Transverse colon (tissue), 4 donors: ENCODE measurements around the gene DNAL4. TPM values are rescaled to one million over a fixed set of nuclear protein-coding genes. Genes with fewer than 3 reads are reported as not detected.

Experiments
- DNase-seq: peaks from one replicate; pipeline ENCODE4 v3.0.0-alpha.2; 2019
- H3K27ac ChIP-seq, 4 donors: fragments of 200-600 bp; sonication (generic); 2 replicates each; pipeline ENCODE4 v1.5.1; 2016 to 2018; ENCODE audit warnings: inconsistent platforms in 4 of 4
- H3K27me3 ChIP-seq: fragments of 200-600 bp; sonication (generic); 2 replicates; pipeline ENCODE4 v1.5.1; 2017; ENCODE audit warnings: inconsistent platforms
- H3K36me3 ChIP-seq, 4 donors: fragments of 200-600 bp; sonication (generic); 2 replicates each; pipeline ENCODE4 v1.5.1; 2017 to 2019; ENCODE audit warnings: inconsistent platforms in 4 of 4
- H3K4me1 ChIP-seq, 4 donors: fragments of 200-600 bp; sonication (generic); 2 replicates each; pipeline ENCODE4 v1.5.1; 2017 to 2020; ENCODE audit warnings: inconsistent platforms in 4 of 4
- H3K4me3 ChIP-seq, 4 donors: fragments of 200-600 bp; sonication (generic); 1 replicate in 1 of 4; 2 replicates in 3 of 4; pipeline versions ENCODE4 v1.5.1 to v1.6.1; 2017 to 2019; ENCODE audit warnings: inconsistent platforms in 4 of 4
- H3K9me3 ChIP-seq, 2 donors: fragments of 200-600 bp; sonication (generic); 2 replicates each; pipeline ENCODE4 v1.5.1; 2017 to 2019; ENCODE audit warnings: inconsistent platforms in 2 of 2
- CTCF ChIP-seq, 5 experiments: fragments of 200-600 bp in 3 of 5; fragments of 450-650 bp in 2 of 5; sonication (generic) in 3 of 5; IDR thresholded peaks; 1 replicate in 2 of 5; 2 replicates in 3 of 5; pipeline ENCODE4 v1.5.1; 2016 to 2017; ENCODE audit warnings: antibody characterized with exemption in 5 of 5, inconsistent platforms in 3 of 5, mild to moderate bottlenecking in 2 of 5, moderate library complexity in 1 of 5
- EP300 ChIP-seq: sonication (generic); formaldehyde crosslinking; IDR thresholded peaks from one replicate; pipeline ENCODE4 v1.6.1; 2017; ENCODE audit warnings: antibody characterized with exemption, low read depth
- POLR2A ChIP-seq: fragments of 450-650 bp; IDR thresholded peaks from one replicate; pipeline ENCODE4 v1.6.1; 2016; ENCODE audit warnings: antibody characterized with exemption, mild to moderate bottlenecking, moderate library complexity
- POLR2AphosphoS5 ChIP-seq, 3 donors: sonication (generic); formaldehyde crosslinking; IDR thresholded peaks; one replicate each; pipeline ENCODE4 v1.6.1; 2016; ENCODE audit warnings: antibody characterized with exemption in 3 of 3
- WGBS, 2 donors: methylation state at CpG; one replicate each; pipeline ENCODE4 v1.1.5; 2018; ENCODE audit warnings: low coverage in 1 of 2; 5-methylcytosine and 5-hydroxymethylcytosine counted together
- in situ Hi-C, 4 donors: fragments of 200-750 bp; cut with MboI; loops; one replicate each; pipeline versions ENCODE4 v1.15.0 to v1.15.1; 2017; ENCODE audit warnings: low sequenced_read_pairs in 3 of 4, low pct_ligation_motif_present in 1 of 4, low pct_unique_long_range_greater_than_20kb in 1 of 4
- intact Hi-C: fragments of 100-400 bp; cut with DNase I; formaldehyde crosslinking; loops from one replicate; pipeline ENCODE4 v1.15.1; 2023; ENCODE audit warnings: low total_unique reads
- total RNA-seq, 4 donors: library from RNA; depleted of rRNA; stranded (reverse); fragments of >200 nt; gene quantifications; one replicate each; pipeline ENCODE4 v1.1.0, GENCODE V29; 2016

Gene DNAL4
- total RNA-seq, 4 donors from 2014 or later = 13.8 to 39.0 (median 19.3) TPM

- WGBS, 2 donors = 77 to 83% methylated on average over 1 to 30 of the region's 30 CpGs
- H3K4me3 ChIP-seq = no peak overlapping the region
These were observed 38.3 kb upstream of the DNAL4 start for GRCh38 chr22:38832005-38832978.

GRCh38 chr22:38831166-38831945 is 37.4 kb upstream of the DNAL4 start:
- no peak overlapping the region for H3K27ac ChIP-seq
- H3K36me3 ChIP-seq = no peaks in the 10 kb centered on the region
- DNase-seq = no peak
- no peaks in the 10 kb centered on the region for H3K4me1 ChIP-seq
- WGBS, 2 donors = 71 to 90% methylated on average over 1 to 16 of the region's 16 CpGs
- intact Hi-C loops = no loop called here
- no peaks in the 10 kb centered on the region for H3K27me3 ChIP-seq
- no peak for TF ChIP-seq POLR2A
- in situ Hi-C loops = no loop called here
- H3K9me3 ChIP-seq = no peaks in the 10 kb centered on the region
- no peak overlapping the region for H3K4me3 ChIP-seq

More at GRCh38 chr22:38832005-38832978, 38.3 kb upstream of the DNAL4 start:
- no peaks in the 10 kb centered on the region for H3K27me3 ChIP-seq
- in situ Hi-C loops = no loop called here
- H3K4me1 ChIP-seq = no peaks in the 10 kb centered on the region
- TF ChIP-seq CTCF (IDR thresholded peaks at IDR 0.05) = no peak
- no peak for TF ChIP-seq POLR2AphosphoS5 (IDR thresholded peaks at IDR 0.05)
- no peak for TF ChIP-seq EP300
- no peak overlapping the region for H3K27ac ChIP-seq
- no peaks in the 10 kb centered on the region for H3K9me3 ChIP-seq
- intact Hi-C loops = no loop called here
- DNase-seq = no peak
- H3K36me3 ChIP-seq = no peaks in the 10 kb centered on the region

- Histone ChIP-seq H3K9me3 (no peaks in the 10 kb centered on the region), H3K27ac (no peak overlapping the region), H3K36me3 (no peaks in the 10 kb centered on the region), H3K4me3 (no peak overlapping the region), H3K27me3 (no peaks in the 10 kb centered on the region), H3K4me1 (no peaks in the 10 kb centered on the region)
- intact Hi-C loops = no loop called here
- no peak for DNase-seq
- TF ChIP-seq CTCF (IDR thresholded peaks at IDR 0.05) (no peak), EP300 (no peak), POLR2A (no peak), POLR2AphosphoS5 (IDR thresholded peaks at IDR 0.05) (no peak)
- WGBS, 2 donors = 63% methylated on average over 7 of the region's 7 CpGs; no CpG with 5 or more reads in 1 of the 2 donors
- in situ Hi-C loops = no loop called here
These were observed 36.8 kb upstream of the DNAL4 start for GRCh38 chr22:38830845-38831108.

- Histone ChIP-seq H3K36me3 (no peaks in the 10 kb centered on the region), H3K4me3 (no peak overlapping the region), H3K27ac (no peak overlapping the region), H3K27me3 (no peaks in the 10 kb centered on the region), H3K9me3 (no peaks in the 10 kb centered on the region), H3K4me1 (no peaks in the 10 kb centered on the region)
- intact Hi-C loops (no loop called here), in situ Hi-C loops (no loop called here)
- 83% methylated on average over 15 of the region's 17 CpGs; no CpG with 5 or more reads in 1 of the 2 donors for WGBS, 2 donors
- TF ChIP-seq POLR2AphosphoS5 (IDR thresholded peaks at IDR 0.05) (no peak), CTCF (IDR thresholded peaks at IDR 0.05) (no peak), POLR2A (no peak)
- no peak for DNase-seq
These were observed 36.3 kb upstream of the DNAL4 start for GRCh38 chr22:38830026-38830844.
